IMR-90 (cell line): Measurements from ENCODE around the gene PLXDC1. TPM values are rescaled to one million over a fixed set of nuclear protein-coding genes. Genes with fewer than 3 reads are reported as not detected.

Experiments
- ATAC-seq: fragments of 200-7000 bp; cut with Tn5 transposase; 2 replicates; pipeline ENCODE4 v1.9.1; 2020; ENCODE audit warnings: low read depth, mild to moderate bottlenecking, moderate library complexity
- BruUV-seq: library from RNA; stranded (reverse); fragments of 400-500 nt; replicated peaks from 2 replicates; lab custom pipeline; 2021; lab: Mats Ljungman, UMichigan
- CTCF ChIA-PET: fragments of 300-600 bp; formaldehyde crosslinking; extraction: SDS; loops from one replicate; lab custom pipeline; 2021; ENCODE audit warnings: antibody characterized with exemption; lab: Yijun Ruan, JAX
- POLR2A ChIA-PET: fragments of 300-600 bp; sonication (Branson Sonifier 250); formaldehyde crosslinking; loops from one replicate; lab custom pipeline; 2022; ENCODE audit warnings: antibody characterized with exemption; ENCODE audit not compliant: unreplicated experiment; lab: Charles Lee
- DNase-seq: peaks from one replicate; pipeline ENCODE4 v3.0.0; 2013
- H2AFZ ChIP-seq: replicated peaks from 2 replicates; pipeline ENCODE3; 2013; ENCODE audit warnings: low read length, mild to moderate bottlenecking; ENCODE audit not compliant: poor library complexity
- H2AK5ac ChIP-seq: 2 replicates; pipeline ENCODE4 v1.6.1; 2013; ENCODE audit warnings: low read depth, low read length, inconsistent platforms
- H2AK9ac ChIP-seq: replicated peaks from 2 replicates; pipeline ENCODE3; 2013; ENCODE audit warnings: mild to moderate bottlenecking, low read depth, low read length, moderate library complexity; ENCODE audit not compliant: poor library complexity
- H2BK120ac ChIP-seq: 2 replicates; pipeline ENCODE4 v1.6.1; 2013; ENCODE audit warnings: low read depth, low read length, inconsistent platforms
- H2BK15ac ChIP-seq: 3 replicates; pipeline ENCODE4 v1.6.1; 2013; ENCODE audit warnings: low read depth, low read length, inconsistent platforms
- H2BK20ac ChIP-seq: 2 replicates; pipeline ENCODE4 v1.6.1; 2013; ENCODE audit warnings: low read depth, mild to moderate bottlenecking, inconsistent platforms, low read length, moderate library complexity
- H2BK5ac ChIP-seq: 2 replicates; pipeline ENCODE4 v1.6.1; 2013; ENCODE audit warnings: mild to moderate bottlenecking, low read depth, low read length, inconsistent platforms; ENCODE audit not compliant: poor library complexity, severe bottlenecking
- H3K14ac ChIP-seq: replicated peaks from 2 replicates; pipeline ENCODE4 v1.6.1; 2013; ENCODE audit warnings: low read depth, low read length, inconsistent platforms
- H3K18ac ChIP-seq: 2 replicates; pipeline ENCODE4 v1.6.1; 2013; ENCODE audit warnings: low read depth, low read length, control low read depth
- H3K23ac ChIP-seq: 2 replicates; pipeline ENCODE4 v1.6.1; 2013; ENCODE audit warnings: low read depth, low read length, inconsistent platforms
- H3K27ac ChIP-seq: 2 replicates; pipeline ENCODE4 v1.5.1; 2013; ENCODE audit warnings: mild to moderate bottlenecking, control low read depth, low read length; ENCODE audit not compliant: insufficient read depth
- H3K27me3 ChIP-seq: 2 replicates; pipeline ENCODE4 v1.6.1; 2013; ENCODE audit warnings: low read length; ENCODE audit not compliant: control insufficient read depth, insufficient read depth
- H3K36me3 ChIP-seq: 2 replicates; pipeline ENCODE4 v1.6.1; 2013; ENCODE audit warnings: low read length, mixed read lengths; ENCODE audit not compliant: control insufficient read depth, insufficient read depth
- H3K4ac ChIP-seq: 2 replicates; pipeline ENCODE4 v1.6.1; 2013; ENCODE audit warnings: low read depth, low read length, inconsistent platforms
- H3K4me1 ChIP-seq: 2 replicates; pipeline ENCODE4 v1.6.1; 2013; ENCODE audit warnings: low read length, mixed read lengths; ENCODE audit not compliant: control insufficient read depth, insufficient read depth
- H3K4me2 ChIP-seq: 2 replicates; pipeline ENCODE4 v1.6.1; 2013; ENCODE audit warnings: low read depth, mild to moderate bottlenecking, control low read depth, low read length, moderate library complexity
- H3K4me3 ChIP-seq: 2 replicates; pipeline ENCODE4 v1.5.1; 2013; ENCODE audit warnings: low read depth, mild to moderate bottlenecking, control low read depth, low read length, moderate library complexity; ENCODE audit not compliant: insufficient read depth
- H3K56ac ChIP-seq: 2 replicates; pipeline ENCODE4 v1.6.1; 2013; ENCODE audit warnings: low read length, inconsistent platforms; ENCODE audit not compliant: insufficient read depth; ENCODE audit errors: extremely low read depth
- H3K79me1 ChIP-seq, 2 experiments: 2 replicates each; pipeline ENCODE4 v1.6.1; 2013; ENCODE audit warnings: low read length in 2 of 2, inconsistent platforms in 1 of 2, low read depth in 1 of 2
- H3K9ac ChIP-seq: 2 replicates; pipeline ENCODE4 v1.6.1; 2013; ENCODE audit warnings: low read depth, low read length, control low read depth
- H3K9me1 ChIP-seq: 2 replicates; pipeline ENCODE4 v1.6.1; 2013; ENCODE audit warnings: low read length, inconsistent platforms; ENCODE audit not compliant: insufficient read depth
- H3K9me3 ChIP-seq: 2 replicates; pipeline ENCODE4 v1.6.1; 2013; ENCODE audit warnings: low read length; ENCODE audit not compliant: control insufficient read depth, insufficient read depth
- H4K20me1 ChIP-seq: 2 replicates; pipeline ENCODE4 v1.6.1; 2013; ENCODE audit warnings: low read length, inconsistent platforms; ENCODE audit not compliant: insufficient read depth
- H4K5ac ChIP-seq: 2 replicates; pipeline ENCODE4 v1.6.1; 2013; ENCODE audit warnings: mild to moderate bottlenecking, low read depth, low read length, control low read depth
- H4K8ac ChIP-seq, 2 experiments: 2 replicates each; pipeline ENCODE4 v1.6.1; 2013; ENCODE audit warnings: low read depth in 2 of 2, low read length in 2 of 2, control low read depth in 1 of 2, inconsistent platforms in 1 of 2
- H4K91ac ChIP-seq: 2 replicates; pipeline ENCODE4 v1.6.1; 2013; ENCODE audit warnings: low read depth, low read length, inconsistent platforms; ENCODE audit not compliant: insufficient read depth
- BHLHE40 ChIP-seq: fragments of 150-350 bp; IDR thresholded peaks from 2 replicates; pipeline ENCODE4 v1.6.1; 2016; ENCODE audit warnings: mild to moderate bottlenecking, low read depth, low read length
- CHD1 ChIP-seq: IDR thresholded peaks from 2 replicates; pipeline ENCODE4 v1.6.1; 2012; ENCODE audit warnings: low read depth, low read length, improper control_type of control experiment
- CTCF ChIP-seq: conservative IDR thresholded peaks from 2 replicates; pipeline ENCODE4 v1.5.1; 2012; ENCODE audit warnings: mild to moderate bottlenecking, low read depth, low read length, improper control_type of control experiment
- FOS ChIP-seq: fragments of 150-350 bp; IDR thresholded peaks from 2 replicates; pipeline ENCODE4 v1.6.1; 2016; ENCODE audit warnings: low read depth, low read length
- MAFK ChIP-seq: IDR thresholded peaks from 2 replicates; pipeline ENCODE4 v1.6.1; 2012; ENCODE audit warnings: low read depth, low read length, improper control_type of control experiment
- MAZ ChIP-seq: IDR thresholded peaks from 2 replicates; pipeline ENCODE4 v1.6.1; 2012; ENCODE audit warnings: low read depth, mild to moderate bottlenecking, low read length, improper control_type of control experiment, moderate library complexity, borderline replicate concordance
- RCOR1 ChIP-seq: IDR thresholded peaks from 2 replicates; pipeline ENCODE4 v1.6.1; 2012; ENCODE audit warnings: mild to moderate bottlenecking, low read length, improper control_type of control experiment; ENCODE audit not compliant: insufficient replicate concordance
- RFX5 ChIP-seq: IDR thresholded peaks from 2 replicates; pipeline ENCODE4 v1.8.0; 2012; ENCODE audit warnings: low read depth, mild to moderate bottlenecking, low read length, moderate library complexity
- WGBS, 2 experiments: methylation state at CpG; one replicate each; pipeline versions ENCODE4 v1.1.5 to v1.1.7; 2013; ENCODE audit warnings: missing lambda C conversion rate in 2 of 2; ENCODE audit not compliant: insufficient read length in 1 of 2; ENCODE audit errors: extremely low coverage in 2 of 2; 5-methylcytosine and 5-hydroxymethylcytosine counted together
- dilution Hi-C: fragments of 300-500 bp; cut with HindIII; formaldehyde crosslinking; loops from one replicate; pipeline ENCODE4 v1.14.3; 2018; ENCODE audit warnings: low sequenced_read_pairs; ENCODE audit not compliant: unreplicated experiment
- in situ Hi-C: fragments of 300-500 bp; cut with MboI; formaldehyde crosslinking; loops from 3 replicates; pipeline ENCODE4 v1.14.3; 2019; ENCODE audit warnings: low sequenced_read_pairs, inconsistent platforms, mixed read lengths
- intact Hi-C: fragments of 100-400 bp; cut with micrococcal nuclease; formaldehyde crosslinking; loops from 2 replicates; pipeline ENCODE4 v1.10.0; 2022
- polyA plus RNA-seq, 3 experiments: library from polyadenylated mRNA; depleted of rRNA; stranded (reverse); fragments of >200 nt; gene quantifications; 2 replicates each; pipeline ENCODE4 v1.2.3, GENCODE V29; 2012; ENCODE audit warnings: low replicate concordance in 1 of 3
- total RNA-seq: library from RNA; depleted of rRNA; stranded (reverse); fragments of >200 nt; gene quantifications from 2 replicates; pipeline ENCODE4 v1.2.3, GENCODE V29; 2012

Gene PLXDC1
- total and polyA plus RNA-seq, 2 of the 4 experiments (the other 2 are of a cell fraction): under 0.01 to 0.50 TPM

- Histone ChIP-seq H3K27ac (no peak overlapping the region), H2BK5ac (no peak overlapping the region), H3K4me1 (peaks cover 4% of the 10 kb centered on the region), H3K9me1 (no peaks in the 10 kb centered on the region), H3K36me3 (no peaks in the 10 kb centered on the region), H3K27me3 (peaks cover 7% of the 10 kb centered on the region; the same call in 1 of the 2 replicates), H3K4ac (no peak overlapping the region), H2AFZ (no peak overlapping the region), H3K23ac (no peak overlapping the region), H2AK5ac (no peak overlapping the region), H3K4me3 (no peak overlapping the region), H3K4me2 (no peak overlapping the region), H3K18ac (no peak overlapping the region), H2BK15ac (no peak overlapping the region), H4K8ac (no peak overlapping the region), H2BK120ac (no peak overlapping the region), H3K9ac (no peak overlapping the region), H3K56ac (no peak overlapping the region), H2AK9ac (no peak overlapping the region), H3K14ac (no peak overlapping the region), H2BK20ac (no peak overlapping the region), H3K9me3 (no peaks in the 10 kb centered on the region), H4K91ac (no peak overlapping the region), H3K79me1 (no peaks in the 10 kb centered on the region), H4K20me1 (peaks cover 4% of the 10 kb centered on the region; the same call in 1 of the 2 replicates), H4K5ac (no peak overlapping the region)
- POLR2A ChIA-PET: no interaction called here
- intact Hi-C loops: no loop called here
- BruUV-seq: no TSS peak
- dilution Hi-C loops: no loop called here
- in situ Hi-C loops: no loop called here
- ATAC-seq: no peak
- no CpG with 5 or more reads among the region's 7 CpGs for WGBS, 2 experiments
- CTCF ChIA-PET: interaction anchor here (0.5 kb wide), 1 partner anchor 298 kb away, joined by 4 read pairs; no protein-coding TSS in a partner anchor
- no peak for TF ChIP-seq CHD1
- TF ChIP-seq FOS: no peak
- TF ChIP-seq BHLHE40: no peak
- no peak for TF ChIP-seq CTCF
- TF ChIP-seq MAZ: no peak
- TF ChIP-seq MAFK: no peak
- TF ChIP-seq RFX5: no peak
- TF ChIP-seq RCOR1: no peak
- DNase-seq: no peak
Observed at GRCh38 chr17:39156491-39156890, 5.1 kb upstream of the PLXDC1 start.
